ENCODE measurements around the gene KRTAP10-11. TPM values are rescaled to one million over a fixed set of nuclear protein-coding genes. Genes with fewer than 3 reads are reported as not detected.

KRTAP10-11 gene
- total and polyA plus RNA-seq, 2 experiments from 2014 or later, result not detected

DNA sequence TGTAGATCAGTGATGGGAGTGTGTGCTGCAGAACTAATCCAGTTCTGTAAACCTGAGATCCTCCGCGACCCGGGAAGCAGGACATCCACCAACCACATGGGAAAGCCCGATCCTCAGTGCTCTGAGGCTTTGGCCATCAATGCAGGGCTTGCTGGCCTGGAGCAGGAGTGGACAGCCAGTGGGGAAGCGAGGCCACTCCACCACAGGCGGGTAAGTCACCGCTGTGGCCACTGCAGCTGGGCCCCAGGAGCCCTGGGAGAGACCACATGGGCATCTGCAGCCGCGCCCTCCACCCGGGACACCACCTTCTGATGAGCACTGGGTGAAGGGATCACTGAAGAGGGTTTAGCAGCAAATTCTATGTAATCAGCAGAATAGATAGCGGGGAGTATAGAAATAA lies 34.9 kb downstream of the KRTAP10-11 start:
- Histone ChIP-seq H3K27me3 (no peaks in the 10 kb centered on the region), H3K4me1 (ENCODE audit: insufficient read depth) (no peaks in the 10 kb centered on the region), H3K4me2 (no peak overlapping the region), H3K27ac (no peak overlapping the region), H3K4me3 (no peak overlapping the region), H3K9me2 (replicated peaks; ENCODE audit: insufficient read depth) (no peaks in the 10 kb centered on the region), H3K9me3 (ENCODE audit: low read depth) (no peaks in the 10 kb centered on the region), H3K79me2 (no peaks in the 10 kb centered on the region), H4K20me1 (ENCODE audit: insufficient read depth, poor library complexity, severe bottlenecking) (no peaks in the 10 kb centered on the region), H3K36me3 (replicated peaks; ENCODE audit: insufficient read depth, low read depth) (no peaks in the 10 kb centered on the region), H2AFZ (no peak overlapping the region)
- WGBS (ENCODE audit: low lambda C conversion rate, missing lambda C conversion rate), result 86% methylated on average over 11 of the region's 11 CpGs
- DNase-seq (ENCODE audit: low spot score), result no peak
- TF ChIP-seq, protein P1, sequence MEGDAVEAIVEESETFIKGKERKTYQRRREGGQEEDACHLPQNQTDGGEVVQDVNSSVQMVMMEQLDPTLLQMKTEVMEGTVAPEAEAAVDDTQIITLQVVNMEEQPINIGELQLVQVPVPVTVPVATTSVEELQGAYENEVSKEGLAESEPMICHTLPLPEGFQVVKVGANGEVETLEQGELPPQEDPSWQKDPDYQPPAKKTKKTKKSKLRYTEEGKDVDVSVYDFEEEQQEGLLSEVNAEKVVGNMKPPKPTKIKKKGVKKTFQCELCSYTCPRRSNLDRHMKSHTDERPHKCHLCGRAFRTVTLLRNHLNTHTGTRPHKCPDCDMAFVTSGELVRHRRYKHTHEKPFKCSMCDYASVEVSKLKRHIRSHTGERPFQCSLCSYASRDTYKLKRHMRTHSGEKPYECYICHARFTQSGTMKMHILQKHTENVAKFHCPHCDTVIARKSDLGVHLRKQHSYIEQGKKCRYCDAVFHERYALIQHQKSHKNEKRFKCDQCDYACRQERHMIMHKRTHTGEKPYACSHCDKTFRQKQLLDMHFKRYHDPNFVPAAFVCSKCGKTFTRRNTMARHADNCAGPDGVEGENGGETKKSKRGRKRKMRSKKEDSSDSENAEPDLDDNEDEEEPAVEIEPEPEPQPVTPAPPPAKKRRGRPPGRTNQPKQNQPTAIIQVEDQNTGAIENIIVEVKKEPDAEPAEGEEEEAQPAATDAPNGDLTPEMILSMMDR (IDR thresholded peaks at IDR 0.05; ENCODE audit: poor library complexity), result no peak
- TF ChIP-seq EZH2 (IDR thresholded peaks at IDR 0.05; ENCODE audit: borderline replicate concordance) (no peak), EZH2phosphoT487 (IDR thresholded peaks at IDR 0.05; ENCODE audit: low read depth, severe bottlenecking, unreplicated experiment) (no peak)

DNA sequence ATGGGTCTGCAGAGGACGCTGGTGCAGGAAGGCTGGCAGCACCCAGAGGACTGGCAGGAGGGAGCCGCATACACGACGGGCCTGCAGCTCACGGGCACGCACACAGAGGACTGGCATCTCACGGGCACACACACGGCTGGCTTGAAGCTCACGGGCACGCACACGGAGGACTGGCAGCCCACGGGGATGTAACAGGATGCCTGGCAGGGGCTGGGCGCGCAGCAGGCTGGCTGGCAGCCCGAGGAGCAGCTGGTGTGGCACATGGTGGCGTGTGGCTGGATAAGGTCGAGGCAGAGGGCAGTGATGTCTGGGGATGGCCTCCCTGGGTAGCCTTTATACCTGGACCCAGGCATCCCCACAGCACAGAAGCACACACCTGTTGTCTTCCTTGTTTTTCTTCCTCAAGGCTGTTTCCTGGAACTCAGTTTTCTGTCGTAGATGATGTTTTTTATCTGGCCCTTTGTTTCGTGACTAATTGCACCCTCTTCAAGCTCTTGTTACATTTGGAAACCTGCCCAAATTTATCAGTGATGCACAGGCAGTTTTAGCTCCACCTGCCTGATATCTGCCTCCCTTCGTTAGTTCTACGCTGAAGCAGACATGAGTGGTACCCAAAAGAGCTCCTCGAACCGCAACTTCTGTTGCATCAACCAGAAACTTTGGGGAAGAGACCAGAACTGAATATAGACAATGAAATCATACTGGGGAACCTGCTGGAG lies 35.8 kb downstream of the KRTAP10-11 start, which contains the start of gene KRTAP12-1:
KRTAP12-1 (minus strand) TSS at position 303 of the 719 bp plus-strand sequence; CDS start at position 263, 40 bp downstream.
- 83% methylated on average over 23 of the region's 23 CpGs for WGBS (ENCODE audit: low lambda C conversion rate, missing lambda C conversion rate)
- no peak for DNase-seq (ENCODE audit: low spot score)
- Histone ChIP-seq H3K9me3 (ENCODE audit: low read depth) (no peaks in the 10 kb centered on the region), H3K4me1 (ENCODE audit: insufficient read depth) (no peaks in the 10 kb centered on the region), H3K4me2 (no peak within 1 kb of the TSS), H3K36me3 (replicated peaks; ENCODE audit: insufficient read depth, low read depth) (no peaks in the 10 kb centered on the region), H3K9me2 (replicated peaks; ENCODE audit: insufficient read depth) (no peaks in the 10 kb centered on the region), H2AFZ (no peak within 1 kb of the TSS), H3K27ac (no peak within 1 kb of the TSS), H4K20me1 (ENCODE audit: insufficient read depth, poor library complexity, severe bottlenecking) (no peaks in the 10 kb centered on the region), H3K4me3 (no peak within 1 kb of the TSS), H3K79me2 (no peaks in the 10 kb centered on the region), H3K27me3 (peaks cover 7% of the 10 kb centered on the region)
- no peak for TF ChIP-seq EZH2phosphoT487 (IDR thresholded peaks at IDR 0.05; ENCODE audit: low read depth, severe bottlenecking, unreplicated experiment)
- TF ChIP-seq, protein P1 (IDR thresholded peaks at IDR 0.05; ENCODE audit: poor library complexity), result no peak
- TF ChIP-seq EZH2 (IDR thresholded peaks at IDR 0.05; ENCODE audit: borderline replicate concordance), result no peak

GRCh38 chr21:44682580-44683151 lies 36.5 kb downstream of the KRTAP10-11 start:
- DNase-seq (ENCODE audit: low spot score), result no peak
- WGBS (ENCODE audit: low lambda C conversion rate, missing lambda C conversion rate), result 91% methylated on average over 15 of the region's 15 CpGs
- H2AFZ ChIP-seq, result no peak overlapping the region
- no peaks in the 10 kb centered on the region for H3K9me3 ChIP-seq (ENCODE audit: low read depth)
- H3K4me3 ChIP-seq, result no peak overlapping the region
- no peak overlapping the region for H3K27ac ChIP-seq
- TF ChIP-seq, protein P1 (IDR thresholded peaks at IDR 0.05; ENCODE audit: poor library complexity), result no peak
- no peak for TF ChIP-seq EZH2 (IDR thresholded peaks at IDR 0.05; ENCODE audit: borderline replicate concordance)
- TF ChIP-seq EZH2phosphoT487 (IDR thresholded peaks at IDR 0.05; ENCODE audit: low read depth, severe bottlenecking, unreplicated experiment), result no peak
- no peak overlapping the region for H3K4me2 ChIP-seq
- no peaks in the 10 kb centered on the region for H3K9me2 ChIP-seq (replicated peaks; ENCODE audit: insufficient read depth)
- H3K27me3 ChIP-seq, result peaks cover 13% of the 10 kb centered on the region
- no peaks in the 10 kb centered on the region for H3K36me3 ChIP-seq (replicated peaks; ENCODE audit: insufficient read depth, low read depth)
- no peaks in the 10 kb centered on the region for H3K4me1 ChIP-seq (ENCODE audit: insufficient read depth)
- H4K20me1 ChIP-seq (ENCODE audit: insufficient read depth, poor library complexity, severe bottlenecking), result no peaks in the 10 kb centered on the region
- H3K79me2 ChIP-seq, result no peaks in the 10 kb centered on the region
